SU-DHL-6 (cell line): Measurements from ENCODE around the gene SETD1B.
A peak's percentile ranks its signal among the peaks of the same experiment; 100 is the strongest.
"Not testable (repeated sequence)": the region's sequence is repeated elsewhere in the genome, so short reads cannot be mapped to it uniquely, and the experiment has no call there.

Experiments used
- H2AFZ ChIP-seq: fragments of 200-600 bp; sonication (generic); 2 replicates; pipeline ENCODE4 v1.6.1; 2014; ENCODE audit warnings: low read depth, mild to moderate bottlenecking, moderate library complexity, mixed read lengths, antibody characterized with exemption, low read length; ENCODE audit not compliant: severe bottlenecking
- H3F3A ChIP-seq: fragments of 200-600 bp; shearing (Covaris generic); 2 replicates; pipeline ENCODE4 v1.6.0; 2016; ENCODE audit warnings: antibody characterized with exemption, mild to moderate bottlenecking; ENCODE audit not compliant: insufficient read depth
- H3K27ac ChIP-seq: fragments of 200-600 bp; sonication (generic); 2 replicates; pipeline ENCODE4 v1.5.1; 2016; ENCODE audit warnings: low read depth, mild to moderate bottlenecking, low read length, moderate library complexity, mixed read lengths
- H3K27me3 ChIP-seq: fragments of 200-600 bp; sonication (generic), shearing (Covaris generic); 2 replicates; pipeline ENCODE4 v1.6.0; 2014; ENCODE audit warnings: mild to moderate bottlenecking, low read length
- H3K36me3 ChIP-seq: fragments of 200-600 bp; sonication (generic); 2 replicates; pipeline ENCODE4 v1.6.1; 2014; ENCODE audit warnings: mild to moderate bottlenecking, low read length, mixed read lengths
- H3K4me2 ChIP-seq: fragments of 300-600, 200-600 bp; shearing (Covaris generic), sonication (generic); 2 replicates; pipeline ENCODE4 v1.6.0; 2014; ENCODE audit warnings: low read length, low read depth, mild to moderate bottlenecking; ENCODE audit not compliant: poor library complexity, severe bottlenecking
- H3K4me3 ChIP-seq: fragments of 200-600 bp; sonication (generic); 2 replicates; pipeline ENCODE4 v1.5.1; 2014; ENCODE audit warnings: antibody characterized with exemption, low read length, mild to moderate bottlenecking, mixed read lengths; ENCODE audit not compliant: insufficient read depth, poor library complexity, severe bottlenecking
- H3K79me2 ChIP-seq: fragments of 200-600 bp; sonication (generic); 2 replicates; pipeline ENCODE4 v1.6.1; 2014; ENCODE audit warnings: mild to moderate bottlenecking, low read length, moderate library complexity; ENCODE audit not compliant: insufficient read depth
- H3K9ac ChIP-seq: fragments of 200-600 bp; sonication (generic); 2 replicates; pipeline ENCODE4 v1.7.0; 2014; ENCODE audit warnings: mild to moderate bottlenecking, low read length
- H3K9me2 ChIP-seq: fragments of 200-600 bp; sonication (generic); replicated peaks from 2 replicates; pipeline ENCODE4 v1.6.1; 2014; ENCODE audit warnings: low read length; ENCODE audit not compliant: insufficient read depth
- H3K9me3 ChIP-seq: fragments of 200-600 bp; sonication (generic); 2 replicates; pipeline ENCODE4 v1.6.1; 2014; ENCODE audit warnings: low read length, mixed read lengths; ENCODE audit not compliant: insufficient read depth
- H4K20me1 ChIP-seq: fragments of 200-600 bp; sonication (generic); 2 replicates; pipeline ENCODE4 v1.6.1; 2014; ENCODE audit warnings: low read depth, mild to moderate bottlenecking, antibody characterized with exemption, low read length, moderate library complexity, mixed read lengths
- CTCF ChIP-seq: fragments of 200-600 bp; sonication (generic); IDR thresholded peaks from one replicate; pipeline ENCODE4 v1.5.1; 2017; ENCODE audit warnings: antibody characterized with exemption, mild to moderate bottlenecking, low read length, moderate library complexity; ENCODE audit not compliant: insufficient read depth, poor library complexity, severe bottlenecking
- EZH2phosphoT487 ChIP-seq: fragments of 200-600 bp; sonication (generic), shearing (Covaris generic); conservative IDR thresholded peaks from 2 replicates; pipeline ENCODE4 v1.6.1; 2018; ENCODE audit warnings: mild to moderate bottlenecking, antibody characterized with exemption, low read length, moderate library complexity, mixed read lengths

The SETD1B gene

DNA sequence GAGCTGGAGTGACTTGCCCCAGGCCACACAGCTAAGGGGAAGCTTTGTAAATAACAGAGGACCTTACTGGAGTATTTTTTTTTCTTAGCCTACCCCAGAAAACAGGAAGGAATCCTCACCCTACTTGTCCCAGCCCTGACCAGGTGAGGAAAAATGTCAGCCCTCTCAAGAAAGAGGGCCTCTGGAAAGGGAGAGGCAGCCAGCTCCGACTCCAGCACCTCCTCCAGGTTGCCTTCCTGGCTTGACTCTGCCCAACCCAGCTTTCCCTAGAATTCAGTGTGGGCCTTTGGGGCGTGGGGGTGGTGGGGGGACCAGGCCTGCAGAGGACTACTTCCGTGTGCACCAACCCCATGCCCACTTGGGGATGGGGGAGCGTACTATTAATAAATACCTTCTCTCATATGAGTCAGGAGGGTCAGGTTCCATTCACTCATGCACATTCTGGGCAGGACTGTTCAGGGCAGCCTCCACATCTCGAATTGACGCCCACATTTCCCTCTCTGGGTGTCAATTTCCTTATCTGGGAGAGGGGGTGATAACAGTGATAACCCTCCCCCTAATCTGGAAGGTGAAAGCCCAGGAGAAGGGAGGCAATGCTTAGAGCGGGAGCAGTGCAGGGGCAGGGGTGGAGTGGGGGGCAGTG, 15.5 kb upstream of the SETD1B start:
- Histone ChIP-seq H3K79me2 (peaks cover 68% of the 10 kb centered on the region), H3K4me2 (peak overlapping the region; percentile 77), H3K4me3 (no peak overlapping the region), H2AFZ (no peak overlapping the region), H3K27me3 (no peaks in the 10 kb centered on the region), H3K36me3 (no peaks in the 10 kb centered on the region), H3K27ac (peak overlapping the region; percentile 94), H4K20me1 (no peaks in the 10 kb centered on the region), H3F3A (peaks cover 31% of the 10 kb centered on the region), H3K9ac (peak overlapping the region; percentile 68; the same call in 1 of the 2 replicates), H3K9me3 (no peaks in the 10 kb centered on the region), H3K9me2 (no peaks in the 10 kb centered on the region)
- TF ChIP-seq CTCF (no peak), EZH2phosphoT487 (no peak)

- Histone ChIP-seq H3K27ac (peak overlapping the region; percentile 94), H2AFZ (peak overlapping the region; percentile 0), H3K9ac (peak overlapping the region; percentile 68), H3K9me3 (no peaks in the 10 kb centered on the region), H4K20me1 (no peaks in the 10 kb centered on the region), H3K4me3 (peak overlapping the region; percentile 35), H3K4me2 (peak overlapping the region; percentile 77), H3K9me2 (no peaks in the 10 kb centered on the region), H3K36me3 (no peaks in the 10 kb centered on the region), H3F3A (peaks cover 31% of the 10 kb centered on the region), H3K27me3 (no peaks in the 10 kb centered on the region), H3K79me2 (peaks cover 61% of the 10 kb centered on the region)
- no peak for TF ChIP-seq CTCF
- TF ChIP-seq EZH2phosphoT487, result no peak
These were observed 14.5 kb upstream of the SETD1B start for GRCh38 chr12:121789233-121789781.

DNA sequence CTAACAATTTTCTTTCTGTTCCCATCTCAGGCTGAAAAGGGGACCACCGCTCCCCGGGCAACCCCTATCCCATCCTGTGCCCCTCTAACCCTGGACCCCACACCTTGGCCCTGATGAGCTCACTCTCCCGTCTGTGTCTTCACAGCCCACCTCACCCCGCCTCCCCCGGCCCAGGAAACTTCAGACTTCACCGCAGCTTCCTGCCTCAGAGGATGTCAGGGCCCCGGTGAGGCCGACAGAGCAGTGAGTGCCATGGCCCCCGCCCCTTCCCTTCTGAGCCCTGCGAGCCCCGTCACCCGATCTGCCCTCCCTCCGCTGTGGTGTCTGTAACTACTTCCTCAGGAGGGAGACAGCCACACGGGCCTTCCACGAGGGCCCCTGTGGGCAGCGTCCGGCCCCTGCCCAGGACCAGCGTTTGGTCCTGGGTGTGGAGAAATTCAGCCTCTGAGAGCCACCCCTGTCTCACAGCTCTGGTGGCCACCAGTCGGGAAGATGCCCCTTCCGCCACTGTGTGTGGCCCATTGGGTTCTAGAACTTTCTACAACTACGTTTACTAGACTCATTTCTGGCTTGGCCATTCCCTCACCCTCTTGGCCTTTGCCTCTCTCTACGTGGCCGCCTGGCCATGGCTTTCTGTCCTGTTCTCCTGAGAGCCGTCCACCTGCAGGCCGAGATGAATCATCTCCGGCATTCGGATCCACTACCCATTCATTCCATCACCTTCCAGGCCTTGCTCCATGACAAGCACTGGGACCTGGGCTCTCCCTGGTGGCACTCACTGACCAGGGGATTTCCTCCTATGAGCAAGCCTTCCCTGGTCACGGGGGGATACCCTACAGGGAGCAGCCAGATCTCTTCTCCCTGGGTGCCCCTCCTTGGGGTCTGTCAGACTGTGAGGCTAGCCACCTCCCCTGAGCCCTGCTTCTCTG, 13.7 kb upstream of the SETD1B start:
- Histone ChIP-seq H2AFZ (no peak overlapping the region), H3K79me2 (peaks cover 53% of the 10 kb centered on the region), H3K27ac (peak overlapping the region; percentile 94), H3K36me3 (no peaks in the 10 kb centered on the region), H3K4me3 (peak overlapping the region; percentile 35), H4K20me1 (no peaks in the 10 kb centered on the region), H3K9me2 (no peaks in the 10 kb centered on the region), H3K27me3 (no peaks in the 10 kb centered on the region), H3F3A (peaks cover 31% of the 10 kb centered on the region), H3K9ac (peak overlapping the region; percentile 68), H3K9me3 (no peaks in the 10 kb centered on the region), H3K4me2 (peak overlapping the region; percentile 77)
- no peak for TF ChIP-seq CTCF
- no peak for TF ChIP-seq EZH2phosphoT487

- not testable (repeated sequence) for H3K9me2 ChIP-seq, H3K36me3 ChIP-seq, H3K9me3 ChIP-seq, H3K27me3 ChIP-seq, H2AFZ ChIP-seq, H4K20me1 ChIP-seq
- peak overlapping the region; percentile 20 for H3K4me3 ChIP-seq
- H3F3A ChIP-seq, result peaks cover 31% of the 10 kb centered on the region
- peaks cover 51% of the 10 kb centered on the region for H3K79me2 ChIP-seq
- H3K9ac ChIP-seq, result peak overlapping the region; percentile 68
- peak overlapping the region; percentile 77 for H3K4me2 ChIP-seq
- H3K27ac ChIP-seq, result peak overlapping the region; percentile 94
These were observed 13.0 kb upstream of the SETD1B start for GRCh38 chr12:121790785-121791184.
